IMR-90 (cell line): ENCODE measurements around the gene CASZ1. TPM values are rescaled to one million over a fixed set of nuclear protein-coding genes. Genes with fewer than 3 reads are reported as not detected.

Experiments
- ATAC-seq: fragments of 200-7000 bp; cut with Tn5 transposase; 2 replicates; pipeline ENCODE4 v1.9.1; 2020; ENCODE audit warnings: low read depth, mild to moderate bottlenecking, moderate library complexity
- BruUV-seq: library from RNA; stranded (reverse); fragments of 400-500 nt; replicated peaks from 2 replicates; lab custom pipeline; 2021; lab: Mats Ljungman, UMichigan
- CTCF ChIA-PET: fragments of 300-600 bp; formaldehyde crosslinking; extraction: SDS; loops from one replicate; lab custom pipeline; 2021; ENCODE audit warnings: antibody characterized with exemption; lab: Yijun Ruan, JAX
- POLR2A ChIA-PET: fragments of 300-600 bp; sonication (Branson Sonifier 250); formaldehyde crosslinking; loops from one replicate; lab custom pipeline; 2022; ENCODE audit warnings: antibody characterized with exemption; ENCODE audit not compliant: unreplicated experiment; lab: Charles Lee
- DNase-seq: peaks from one replicate; pipeline ENCODE4 v3.0.0; 2013
- H2AFZ ChIP-seq: replicated peaks from 2 replicates; pipeline ENCODE3; 2013; ENCODE audit warnings: low read length, mild to moderate bottlenecking; ENCODE audit not compliant: poor library complexity
- H2AK5ac ChIP-seq: 2 replicates; pipeline ENCODE4 v1.6.1; 2013; ENCODE audit warnings: low read depth, low read length, inconsistent platforms
- H2AK9ac ChIP-seq: replicated peaks from 2 replicates; pipeline ENCODE3; 2013; ENCODE audit warnings: mild to moderate bottlenecking, low read depth, low read length, moderate library complexity; ENCODE audit not compliant: poor library complexity
- H2BK120ac ChIP-seq: 2 replicates; pipeline ENCODE4 v1.6.1; 2013; ENCODE audit warnings: low read depth, low read length, inconsistent platforms
- H2BK15ac ChIP-seq: 3 replicates; pipeline ENCODE4 v1.6.1; 2013; ENCODE audit warnings: low read depth, low read length, inconsistent platforms
- H2BK20ac ChIP-seq: 2 replicates; pipeline ENCODE4 v1.6.1; 2013; ENCODE audit warnings: low read depth, mild to moderate bottlenecking, inconsistent platforms, low read length, moderate library complexity
- H2BK5ac ChIP-seq: 2 replicates; pipeline ENCODE4 v1.6.1; 2013; ENCODE audit warnings: mild to moderate bottlenecking, low read depth, low read length, inconsistent platforms; ENCODE audit not compliant: poor library complexity, severe bottlenecking
- H3K14ac ChIP-seq: replicated peaks from 2 replicates; pipeline ENCODE4 v1.6.1; 2013; ENCODE audit warnings: low read depth, low read length, inconsistent platforms
- H3K18ac ChIP-seq: 2 replicates; pipeline ENCODE4 v1.6.1; 2013; ENCODE audit warnings: low read depth, low read length, control low read depth
- H3K23ac ChIP-seq: 2 replicates; pipeline ENCODE4 v1.6.1; 2013; ENCODE audit warnings: low read depth, low read length, inconsistent platforms
- H3K27ac ChIP-seq: 2 replicates; pipeline ENCODE4 v1.5.1; 2013; ENCODE audit warnings: mild to moderate bottlenecking, control low read depth, low read length; ENCODE audit not compliant: insufficient read depth
- H3K27me3 ChIP-seq: 2 replicates; pipeline ENCODE4 v1.6.1; 2013; ENCODE audit warnings: low read length; ENCODE audit not compliant: control insufficient read depth, insufficient read depth
- H3K36me3 ChIP-seq: 2 replicates; pipeline ENCODE4 v1.6.1; 2013; ENCODE audit warnings: low read length, mixed read lengths; ENCODE audit not compliant: control insufficient read depth, insufficient read depth
- H3K4ac ChIP-seq: 2 replicates; pipeline ENCODE4 v1.6.1; 2013; ENCODE audit warnings: low read depth, low read length, inconsistent platforms
- H3K4me1 ChIP-seq: 2 replicates; pipeline ENCODE4 v1.6.1; 2013; ENCODE audit warnings: low read length, mixed read lengths; ENCODE audit not compliant: control insufficient read depth, insufficient read depth
- H3K4me2 ChIP-seq: 2 replicates; pipeline ENCODE4 v1.6.1; 2013; ENCODE audit warnings: low read depth, mild to moderate bottlenecking, control low read depth, low read length, moderate library complexity
- H3K4me3 ChIP-seq: 2 replicates; pipeline ENCODE4 v1.5.1; 2013; ENCODE audit warnings: low read depth, mild to moderate bottlenecking, control low read depth, low read length, moderate library complexity; ENCODE audit not compliant: insufficient read depth
- H3K56ac ChIP-seq: 2 replicates; pipeline ENCODE4 v1.6.1; 2013; ENCODE audit warnings: low read length, inconsistent platforms; ENCODE audit not compliant: insufficient read depth; ENCODE audit errors: extremely low read depth
- H3K79me1 ChIP-seq, 2 experiments: 2 replicates each; pipeline ENCODE4 v1.6.1; 2013; ENCODE audit warnings: low read length in 2 of 2, inconsistent platforms in 1 of 2, low read depth in 1 of 2
- H3K9ac ChIP-seq: 2 replicates; pipeline ENCODE4 v1.6.1; 2013; ENCODE audit warnings: low read depth, low read length, control low read depth
- H3K9me1 ChIP-seq: 2 replicates; pipeline ENCODE4 v1.6.1; 2013; ENCODE audit warnings: low read length, inconsistent platforms; ENCODE audit not compliant: insufficient read depth
- H3K9me3 ChIP-seq: 2 replicates; pipeline ENCODE4 v1.6.1; 2013; ENCODE audit warnings: low read length; ENCODE audit not compliant: control insufficient read depth, insufficient read depth
- H4K20me1 ChIP-seq: 2 replicates; pipeline ENCODE4 v1.6.1; 2013; ENCODE audit warnings: low read length, inconsistent platforms; ENCODE audit not compliant: insufficient read depth
- H4K5ac ChIP-seq: 2 replicates; pipeline ENCODE4 v1.6.1; 2013; ENCODE audit warnings: mild to moderate bottlenecking, low read depth, low read length, control low read depth
- H4K8ac ChIP-seq, 2 experiments: 2 replicates each; pipeline ENCODE4 v1.6.1; 2013; ENCODE audit warnings: low read depth in 2 of 2, low read length in 2 of 2, control low read depth in 1 of 2, inconsistent platforms in 1 of 2
- H4K91ac ChIP-seq: 2 replicates; pipeline ENCODE4 v1.6.1; 2013; ENCODE audit warnings: low read depth, low read length, inconsistent platforms; ENCODE audit not compliant: insufficient read depth
- CEBPB ChIP-seq: IDR thresholded peaks from 2 replicates; pipeline ENCODE4 v1.6.1; 2012; ENCODE audit warnings: low read depth, low read length, improper control_type of control experiment
- CTCF ChIP-seq: conservative IDR thresholded peaks from 2 replicates; pipeline ENCODE4 v1.5.1; 2012; ENCODE audit warnings: mild to moderate bottlenecking, low read depth, low read length, improper control_type of control experiment
- MXI1 ChIP-seq: IDR thresholded peaks from 2 replicates; pipeline ENCODE4 v1.6.1; 2012; ENCODE audit warnings: low read depth, mild to moderate bottlenecking, low read length, moderate library complexity, borderline replicate concordance
- SMC3 ChIP-seq: fragments of 150-350 bp; IDR thresholded peaks from 2 replicates; pipeline ENCODE4 v1.6.1; 2016; ENCODE audit warnings: low read depth, mild to moderate bottlenecking, antibody characterized with exemption, low read length, moderate library complexity
- USF2 ChIP-seq: fragments of 150-350 bp; IDR thresholded peaks from 2 replicates; pipeline ENCODE4 v1.6.1; 2017; ENCODE audit warnings: mild to moderate bottlenecking, antibody characterized with exemption, low read length, low read depth
- WGBS, 2 experiments: methylation state at CpG; one replicate each; pipeline versions ENCODE4 v1.1.5 to v1.1.7; 2013; ENCODE audit warnings: missing lambda C conversion rate in 2 of 2; ENCODE audit not compliant: insufficient read length in 1 of 2; ENCODE audit errors: extremely low coverage in 2 of 2; 5-methylcytosine and 5-hydroxymethylcytosine counted together
- dilution Hi-C: fragments of 300-500 bp; cut with HindIII; formaldehyde crosslinking; loops from one replicate; pipeline ENCODE4 v1.14.3; 2018; ENCODE audit warnings: low sequenced_read_pairs; ENCODE audit not compliant: unreplicated experiment
- in situ Hi-C: fragments of 300-500 bp; cut with MboI; formaldehyde crosslinking; loops from 3 replicates; pipeline ENCODE4 v1.14.3; 2019; ENCODE audit warnings: low sequenced_read_pairs, inconsistent platforms, mixed read lengths
- intact Hi-C: fragments of 100-400 bp; cut with micrococcal nuclease; formaldehyde crosslinking; loops from 2 replicates; pipeline ENCODE4 v1.10.0; 2022
- polyA plus RNA-seq, 3 experiments: library from polyadenylated mRNA; depleted of rRNA; stranded (reverse); fragments of >200 nt; gene quantifications; 2 replicates each; pipeline ENCODE4 v1.2.3, GENCODE V29; 2012; ENCODE audit warnings: low replicate concordance in 1 of 3
- total RNA-seq: library from RNA; depleted of rRNA; stranded (reverse); fragments of >200 nt; gene quantifications from 2 replicates; pipeline ENCODE4 v1.2.3, GENCODE V29; 2012

The CASZ1 gene
- total and polyA plus RNA-seq, 2 of the 4 experiments (the other 2 are of a cell fraction): 0.18 to 0.24 TPM

GRCh38 chr1:10635085-10635896 is 161.2 kb downstream of the CASZ1 start:
- Histone ChIP-seq H3K9ac (no peak overlapping the region), H3K27ac (no peak overlapping the region)
- WGBS, 2 experiments: 80% methylated on average over 1 of the region's 23 CpGs; no CpG with 5 or more reads in 1 of the 2 experiments

More at GRCh38 chr1:10635085-10635896, 161.2 kb downstream of the CASZ1 start:
- Histone ChIP-seq H2BK5ac (no peak overlapping the region), H3K18ac (no peak overlapping the region), H4K8ac (no peak overlapping the region), H3K4me1 (peaks cover 9% of the 10 kb centered on the region), H3K36me3 (no peaks in the 10 kb centered on the region; the same call in 1 of the 2 replicates), H3K56ac (no peak overlapping the region), H2AK9ac (peak overlapping the region; percentile 37), H3K9me3 (peaks cover 3% of the 10 kb centered on the region; the same call in 1 of the 2 replicates), H3K23ac (no peak overlapping the region), H4K5ac (no peak overlapping the region), H3K27me3 (peaks cover 8% of the 10 kb centered on the region; the same call in 1 of the 2 replicates), H2BK15ac (no peak overlapping the region), H2AFZ (peak overlapping the region; percentile 46), H4K20me1 (no peaks in the 10 kb centered on the region), H4K91ac (peak overlapping the region; percentile 7; the same call in 1 of the 2 replicates), H3K9me1 (peaks cover 2% of the 10 kb centered on the region; the same call in 1 of the 2 replicates), H3K79me1 (no peaks in the 10 kb centered on the region), H3K4me3 (no peak overlapping the region), H2BK120ac (no peak overlapping the region), H2AK5ac (no peak overlapping the region), H2BK20ac (no peak overlapping the region), H3K4me2 (no peak overlapping the region), H3K4ac (no peak overlapping the region), H3K14ac (no peak overlapping the region)
- CTCF ChIA-PET: no interaction called here
- in situ Hi-C loops: no loop called here
- peak; percentile 24 for DNase-seq
- no peak for TF ChIP-seq MXI1
- TF ChIP-seq SMC3: no peak
- TF ChIP-seq CTCF: no peak
- TF ChIP-seq CEBPB: peak; percentile 75
- no peak for TF ChIP-seq USF2
- no TSS peak for BruUV-seq
- POLR2A ChIA-PET: no interaction called here
- intact Hi-C loops: no loop called here
- ATAC-seq: peak; percentile 13; the same call in 1 of the 2 replicates
- dilution Hi-C loops: no loop called here
